ENCODE results near the gene TMTC2.

The TMTC2 gene

GRCh38 chr12:82904219-82904790 is 217.6 kb downstream of the TMTC2 start:
- Mint-ChIP-seq H3K36me3 (no peaks in the 10 kb centered on the region), H3K9me3 (no peaks in the 10 kb centered on the region), H3K27ac (no peak overlapping the region), H3K4me3 (no peak overlapping the region), H3K27me3 (no peaks in the 10 kb centered on the region), H3K4me1 (no peaks in the 10 kb centered on the region)
- DNase-seq (no peak), ATAC-seq (replicated peaks) (no peak)

- ATAC-seq (replicated peaks) = no peak
- Mint-ChIP-seq H3K27ac (no peak overlapping the region), H3K4me3 (no peak overlapping the region), H3K4me1 (no peaks in the 10 kb centered on the region), H3K9me3 (no peaks in the 10 kb centered on the region), H3K27me3 (no peaks in the 10 kb centered on the region), H3K36me3 (no peaks in the 10 kb centered on the region)
- DNase-seq = no peak
These were observed 223.7 kb downstream of the TMTC2 start for GRCh38 chr12:82910246-82910893.

DNA sequence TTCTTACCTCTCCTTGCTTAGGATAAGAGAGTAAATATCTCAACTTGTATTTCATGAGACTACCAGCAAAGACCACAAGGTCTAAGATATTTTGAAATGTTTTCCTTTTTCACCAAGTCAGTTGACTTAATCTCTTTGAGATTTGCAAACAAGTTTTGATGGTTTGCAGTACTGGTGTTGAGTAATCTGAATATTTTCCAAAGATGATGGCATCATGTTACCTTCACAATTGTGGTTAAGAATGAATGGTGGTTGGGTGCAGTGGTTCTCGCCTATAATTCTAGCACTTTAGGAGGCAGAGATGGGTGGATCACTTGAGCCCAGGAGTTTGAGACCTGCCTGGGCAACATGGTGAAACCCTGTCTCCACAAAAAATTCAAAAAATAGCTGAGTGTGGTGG is 225.7 kb downstream of the TMTC2 start:
- H3K36me3 Mint-ChIP-seq = no peaks in the 10 kb centered on the region
- ATAC-seq (replicated peaks) (no peak), DNase-seq (no peak)
- no peaks in the 10 kb centered on the region for H3K27me3 Mint-ChIP-seq
- H3K9me3 Mint-ChIP-seq = no peaks in the 10 kb centered on the region
- no peak overlapping the region for H3K27ac Mint-ChIP-seq
- H3K4me1 Mint-ChIP-seq = no peaks in the 10 kb centered on the region
- H3K4me3 Mint-ChIP-seq = no peak overlapping the region

- H3K9me3 Mint-ChIP-seq = peaks cover 0 to 2% of the 10 kb centered on the region in 2 donors
- no peaks in the 10 kb centered on the region for H3K36me3 Mint-ChIP-seq
- no peak overlapping the region for H3K27ac Mint-ChIP-seq
- no peaks in the 10 kb centered on the region for H3K27me3 Mint-ChIP-seq
- ATAC-seq (replicated peaks) (no peak), DNase-seq (no peak)
- no peaks in the 10 kb centered on the region for H3K4me1 Mint-ChIP-seq
- no peak overlapping the region for H3K4me3 Mint-ChIP-seq
These were observed 232.8 kb downstream of the TMTC2 start for GRCh38 chr12:82919388-82920054.

DNA sequence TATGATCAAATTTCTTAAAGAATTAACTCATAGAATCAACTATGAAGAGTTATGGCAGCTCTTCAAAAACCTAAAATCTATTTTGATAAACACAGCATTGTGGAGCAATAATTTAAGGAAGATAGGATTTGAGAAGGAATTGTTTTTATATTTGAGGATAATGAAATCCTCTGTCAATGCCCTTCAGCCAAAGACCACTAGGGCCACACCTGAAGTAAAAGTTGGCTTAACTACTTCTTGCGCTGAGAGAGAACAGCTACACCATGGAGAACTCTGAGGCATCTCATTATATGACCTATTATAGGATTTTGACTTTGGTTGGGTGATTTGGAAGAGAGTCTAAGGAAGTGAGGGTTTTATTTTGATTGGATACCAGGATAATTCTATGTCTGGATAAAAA is 237.2 kb downstream of the TMTC2 start:
- Mint-ChIP-seq H3K9me3 (no peaks in the 10 kb centered on the region), H3K27me3 (no peaks in the 10 kb centered on the region), H3K4me1 (no peaks in the 10 kb centered on the region), H3K36me3 (no peaks in the 10 kb centered on the region), H3K27ac (no peak overlapping the region), H3K4me3 (no peak overlapping the region)
- ATAC-seq (replicated peaks) (no peak), DNase-seq (no peak)

- Mint-ChIP-seq H3K4me1 (no peaks in the 10 kb centered on the region), H3K9me3 (no peaks in the 10 kb centered on the region), H3K4me3 (no peak overlapping the region), H3K27ac (no peak overlapping the region), H3K27me3 (no peaks in the 10 kb centered on the region), H3K36me3 (no peaks in the 10 kb centered on the region)
- no peak for ATAC-seq (replicated peaks)
- DNase-seq = no peak
These were observed 239.9 kb downstream of the TMTC2 start for GRCh38 chr12:82926630-82927029.

DNA sequence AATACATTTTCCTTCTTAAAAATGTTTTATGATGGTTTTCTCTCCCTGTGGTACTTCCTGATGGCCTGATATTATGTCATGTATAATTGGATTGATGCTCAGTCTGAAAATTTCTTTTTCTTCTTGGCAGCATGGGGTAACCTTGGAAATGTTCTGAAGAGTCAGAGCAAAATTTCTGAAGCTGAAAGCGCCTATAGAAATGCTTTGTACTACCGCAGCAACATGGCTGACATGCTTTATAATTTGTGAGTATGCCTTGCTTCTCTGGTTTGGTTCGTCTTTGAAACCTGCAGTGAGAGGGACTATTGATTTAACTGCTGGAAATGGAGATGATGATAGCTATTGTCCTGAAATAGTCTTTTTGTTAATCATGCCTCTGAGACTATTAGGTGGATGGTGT is 243.6 kb downstream of the TMTC2 start:
- Mint-ChIP-seq H3K4me1 (no peaks in the 10 kb centered on the region), H3K9me3 (no peaks in the 10 kb centered on the region), H3K27me3 (no peaks in the 10 kb centered on the region), H3K27ac (no peak overlapping the region), H3K4me3 (no peak overlapping the region), H3K36me3 (no peaks in the 10 kb centered on the region)
- no peak for DNase-seq
- no peak for ATAC-seq (replicated peaks)

DNA sequence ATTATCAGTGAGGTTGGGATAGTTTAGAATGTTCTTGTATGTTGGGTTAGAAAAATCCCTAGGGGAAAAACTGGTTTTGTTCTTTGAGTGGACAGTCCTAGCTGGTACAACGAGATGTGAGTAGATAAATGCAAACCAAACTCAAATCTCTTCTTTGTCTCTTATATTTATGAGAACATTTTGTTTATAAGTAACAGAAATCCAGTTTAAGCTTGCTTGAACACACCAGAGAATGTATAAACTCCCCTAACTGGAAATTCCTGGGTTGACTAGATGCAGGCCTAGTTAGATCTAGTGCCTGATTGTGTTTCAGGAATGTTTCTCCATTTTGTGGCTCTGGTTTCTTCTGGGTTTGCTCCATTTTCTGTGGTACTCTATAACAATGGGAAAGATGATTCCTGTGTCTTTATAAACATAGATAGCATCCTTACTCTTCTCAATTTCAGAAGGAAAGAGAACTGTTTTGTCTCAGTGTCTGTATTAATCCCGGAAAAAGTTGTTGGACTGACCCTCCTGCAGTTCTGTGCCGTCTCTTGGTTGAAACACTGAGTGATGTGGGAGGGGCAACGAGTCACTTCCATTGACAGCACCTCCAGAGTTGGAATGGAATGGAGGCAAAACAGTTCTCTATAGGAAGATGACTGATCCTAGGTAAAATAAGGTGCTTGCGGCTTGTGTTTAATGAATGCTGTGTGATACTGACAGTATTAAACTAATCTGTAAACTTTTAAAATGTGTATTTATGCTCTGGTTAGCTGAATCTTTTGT is 244.8 kb downstream of the TMTC2 start:
- H3K4me1 Mint-ChIP-seq = no peaks in the 10 kb centered on the region
- no peaks in the 10 kb centered on the region for H3K36me3 Mint-ChIP-seq
- no peak for DNase-seq
- H3K4me3 Mint-ChIP-seq = no peak overlapping the region
- no peaks in the 10 kb centered on the region for H3K9me3 Mint-ChIP-seq
- H3K27ac Mint-ChIP-seq = no peak overlapping the region
- no peaks in the 10 kb centered on the region for H3K27me3 Mint-ChIP-seq
- ATAC-seq (replicated peaks) = no peak

GRCh38 chr12:82937151-82937550 is 250.4 kb downstream of the TMTC2 start:
- Mint-ChIP-seq H3K27me3 (no peaks in the 10 kb centered on the region), H3K9me3 (no peaks in the 10 kb centered on the region), H3K27ac (no peak overlapping the region), H3K36me3 (no peaks in the 10 kb centered on the region), H3K4me1 (no peaks in the 10 kb centered on the region), H3K4me3 (no peak overlapping the region)
- no peak for ATAC-seq (replicated peaks)
- no peak for DNase-seq

- Mint-ChIP-seq H3K27ac (no peak overlapping the region), H3K4me3 (no peak overlapping the region), H3K36me3 (no peaks in the 10 kb centered on the region), H3K4me1 (no peaks in the 10 kb centered on the region), H3K27me3 (no peaks in the 10 kb centered on the region), H3K9me3 (no peaks in the 10 kb centered on the region)
- no peak for ATAC-seq (replicated peaks)
- DNase-seq = no peak
These were observed 255.8 kb downstream of the TMTC2 start for GRCh38 chr12:82942521-82942920.

- no peaks in the 10 kb centered on the region for H3K4me1 Mint-ChIP-seq
- DNase-seq = no peak
These were observed 256.3 kb downstream of the TMTC2 start for GRCh38 chr12:82942991-82943401.

GRCh38 chr12:82948491-82948890 is 261.8 kb downstream of the TMTC2 start:
- H3K27ac Mint-ChIP-seq = no peak overlapping the region
- ATAC-seq (replicated peaks) = no peak
- no peaks in the 10 kb centered on the region for H3K9me3 Mint-ChIP-seq
- H3K4me1 Mint-ChIP-seq = no peaks in the 10 kb centered on the region
- H3K4me3 Mint-ChIP-seq = no peak overlapping the region
- no peaks in the 10 kb centered on the region for H3K27me3 Mint-ChIP-seq
- peaks cover 0 to 1% of the 10 kb centered on the region in 2 donors for H3K36me3 Mint-ChIP-seq
- no peak for DNase-seq

More at GRCh38 chr12:82942991-82943401, 256.3 kb downstream of the TMTC2 start:
- Mint-ChIP-seq H3K27ac (no peak overlapping the region), H3K9me3 (no peaks in the 10 kb centered on the region), H3K4me3 (no peak overlapping the region), H3K36me3 (peaks cover 0 to 1% of the 10 kb centered on the region in 2 donors), H3K27me3 (no peaks in the 10 kb centered on the region)
- no peak for ATAC-seq (replicated peaks)

DNA sequence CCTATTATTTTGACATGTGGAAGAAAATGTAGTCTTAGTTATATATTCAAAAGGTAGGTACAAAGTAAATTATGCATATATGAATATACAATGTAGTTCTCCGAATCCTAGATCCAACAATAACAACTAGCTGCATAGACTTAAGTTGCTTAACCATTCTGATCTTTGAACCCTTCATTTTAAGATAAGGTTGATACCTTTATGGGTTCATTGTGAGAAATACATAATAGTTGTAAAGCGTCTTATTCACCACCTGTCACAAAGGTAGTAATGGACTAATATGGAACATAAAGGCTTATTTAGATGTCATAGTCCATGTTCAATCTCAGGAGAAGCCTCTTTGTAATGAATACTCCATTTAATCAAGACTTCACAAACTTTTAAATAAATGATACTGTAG is 263.6 kb downstream of the TMTC2 start:
- Mint-ChIP-seq H3K27me3 (no peaks in the 10 kb centered on the region), H3K4me1 (no peaks in the 10 kb centered on the region), H3K9me3 (no peaks in the 10 kb centered on the region), H3K27ac (no peak overlapping the region), H3K4me3 (no peak overlapping the region), H3K36me3 (peaks cover 0 to 1% of the 10 kb centered on the region in 2 donors)
- DNase-seq (no peak), ATAC-seq (replicated peaks) (no peak)

- no peaks in the 10 kb centered on the region for H3K27me3 Mint-ChIP-seq
- H3K4me3 Mint-ChIP-seq = no peak overlapping the region
- ATAC-seq (replicated peaks) = no peak
- DNase-seq = no peak
- H3K9me3 Mint-ChIP-seq = peaks cover 0 to 2% of the 10 kb centered on the region in 2 donors
- H3K4me1 Mint-ChIP-seq = no peaks in the 10 kb centered on the region
- no peak overlapping the region for H3K27ac Mint-ChIP-seq
- H3K36me3 Mint-ChIP-seq = no peaks in the 10 kb centered on the region
These were observed 266.2 kb downstream of the TMTC2 start for GRCh38 chr12:82952946-82953345.

DNA sequence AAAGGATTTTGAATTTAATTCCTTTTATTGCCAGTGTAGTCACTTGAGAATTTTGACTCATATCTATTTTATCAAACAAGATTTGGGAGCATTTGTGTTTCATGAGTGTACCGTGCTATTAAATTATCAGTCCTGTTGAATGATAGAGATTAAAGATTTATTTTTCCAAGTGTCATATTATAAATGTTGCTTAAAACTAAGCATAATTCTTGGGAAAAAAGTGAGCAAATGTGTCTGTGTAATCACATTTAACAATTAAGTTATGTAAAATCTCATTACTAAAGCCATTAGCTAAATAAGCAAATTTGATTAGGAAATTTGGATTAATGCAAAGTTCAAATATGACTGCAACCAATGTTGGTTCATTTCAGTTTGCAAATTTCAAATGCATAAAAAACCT is 266.7 kb downstream of the TMTC2 start:
- H3K4me1 Mint-ChIP-seq = no peaks in the 10 kb centered on the region
- H3K36me3 Mint-ChIP-seq = no peaks in the 10 kb centered on the region
- no peak for ATAC-seq (replicated peaks)
- H3K9me3 Mint-ChIP-seq = peaks cover 0 to 2% of the 10 kb centered on the region in 2 donors
- no peak overlapping the region for H3K4me3 Mint-ChIP-seq
- no peaks in the 10 kb centered on the region for H3K27me3 Mint-ChIP-seq
- DNase-seq = no peak
- no peak overlapping the region for H3K27ac Mint-ChIP-seq

All from stimulated activated naive B cell treated with anti-CD40 and anti-IgM and Interleukin-4, amounts not matched to agents 10 μg/mL and 1 μg/mL and 100 μg/mL, for 72 hours (primary cell).